Posterior vena cava (tissue), 2 donors: ENCODE data around the gene CEP112. TPM values are rescaled to one million over a fixed set of nuclear protein-coding genes. Genes with fewer than 3 reads are reported as not detected.

Experiments used
- DNase-seq: peaks from one replicate; pipeline ENCODE4 v3.0.0-alpha.2; 2020; ENCODE audit warnings: low spot score
- intact Hi-C, 2 donors: fragments of 100-400 bp; cut with DNase I; formaldehyde crosslinking; loops; one replicate each; pipeline versions ENCODE4 v1.14.1 to v1.14.2; 2022 to 2023
- total RNA-seq, 2 donors: library from RNA; stranded (reverse); fragmentation: NEBNext Ultra II Directional; extraction: Animal tissue kit (Norgen Biotek cat#: 25700); gene quantifications; one replicate each; pipeline ENCODE4 v1.2.1, GENCODE V29; 2021
- donor health status: DM: yes; HTN: yes; CAD: no.
- donor health status: DM: yes; HTN: yes; CAD: no.

The CEP112 gene
- total RNA-seq, 2 donors from 2014 or later, result 27.5 to 33.4 TPM

GRCh38 chr17:65660078-65660477 lies 531.9 kb downstream of the CEP112 start:
- no peak for DNase-seq
- intact Hi-C loops, result no loop called here

- intact Hi-C loops, result no loop called here
- DNase-seq, result no peak
These were observed 532.4 kb downstream of the CEP112 start for GRCh38 chr17:65659512-65659911.

- no peak for DNase-seq
- intact Hi-C loops, result no loop called here
These were observed 534.6 kb downstream of the CEP112 start for GRCh38 chr17:65657251-65657828.

- DNase-seq, result no peak
- intact Hi-C loops, result no loop called here
These were observed 535.3 kb downstream of the CEP112 start for GRCh38 chr17:65656390-65657250.

GRCh38 chr17:65655706-65656105 lies 536.2 kb downstream of the CEP112 start:
- DNase-seq, result no peak
- intact Hi-C loops, result no loop called here

- intact Hi-C loops, result no loop called here
- DNase-seq, result no peak
These were observed 547.4 kb downstream of the CEP112 start for GRCh38 chr17:65644545-65644944.

GRCh38 chr17:65638221-65638975 lies 553.5 kb downstream of the CEP112 start:
- intact Hi-C loops, result no loop called here

GRCh38 chr17:65637786-65638185 lies 554.1 kb downstream of the CEP112 start:
- intact Hi-C loops, result no loop called here
- DNase-seq, result no peak

More at GRCh38 chr17:65638221-65638975, 553.5 kb downstream of the CEP112 start:
- no peak for DNase-seq

- intact Hi-C loops, result no loop called here
- no peak for DNase-seq
These were observed 557.4 kb downstream of the CEP112 start for GRCh38 chr17:65634533-65634932.

GRCh38 chr17:65633988-65634387 lies 557.9 kb downstream of the CEP112 start:
- no peak for DNase-seq
- intact Hi-C loops, result no loop called here

- no peak for DNase-seq
- intact Hi-C loops, result no loop called here
These were observed 558.6 kb downstream of the CEP112 start for GRCh38 chr17:65633146-65633881.

GRCh38 chr17:65630502-65630901 lies 561.4 kb downstream of the CEP112 start:
- intact Hi-C loops, result no loop called here
- DNase-seq, result no peak

- intact Hi-C loops, result no loop called here
- DNase-seq, result no peak
These were observed 562.7 kb downstream of the CEP112 start for GRCh38 chr17:65629234-65629690.

- no peak for DNase-seq
- intact Hi-C loops, result no loop called here
These were observed 563.3 kb downstream of the CEP112 start for GRCh38 chr17:65628644-65629036.

GRCh38 chr17:65627891-65628643 lies 563.9 kb downstream of the CEP112 start:
- no peak for DNase-seq
- intact Hi-C loops, result no loop called here

GRCh38 chr17:65627108-65627507 lies 564.8 kb downstream of the CEP112 start:
- intact Hi-C loops, result no loop called here
- DNase-seq, result no peak

- intact Hi-C loops, result no loop called here
- no peak for DNase-seq
These were observed 565.5 kb downstream of the CEP112 start for GRCh38 chr17:65626451-65626850.

GRCh38 chr17:65618516-65618915 lies 573.4 kb downstream of the CEP112 start:
- no peak for DNase-seq
- intact Hi-C loops, result no loop called here

GRCh38 chr17:65617496-65617895 lies 574.4 kb downstream of the CEP112 start:
- intact Hi-C loops, result no loop called here
- DNase-seq, result no peak
